ENCODE results near the gene NUMB. TPM values are rescaled to one million over a fixed set of nuclear protein-coding genes. Genes with fewer than 3 reads are reported as not detected.

The NUMB gene
- polyA plus RNA-seq, 1 donor from 2014 or later = 11.5 TPM

DNA sequence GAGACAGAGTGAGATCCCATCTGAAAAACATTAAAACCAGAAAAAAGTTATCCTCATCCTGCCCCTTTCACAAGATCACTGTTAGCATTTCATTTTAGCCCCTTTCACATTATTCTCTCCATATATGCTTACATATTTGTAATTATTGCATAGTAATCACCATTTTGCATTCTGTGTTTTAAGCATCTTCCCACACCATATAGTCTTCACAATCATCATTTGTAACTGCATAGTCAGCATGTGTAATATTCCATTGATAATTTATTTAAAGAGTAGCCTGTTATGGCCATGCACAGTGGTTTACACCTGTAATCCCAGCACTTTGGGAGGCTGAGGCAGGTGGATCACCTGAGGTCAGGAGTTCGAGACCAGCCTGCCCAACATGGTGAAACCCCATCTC, 209.2 kb downstream of the NUMB start:
- no peak overlapping the region for H3K4me2 ChIP-seq (ENCODE audit: low read length)
- no peaks in the 10 kb centered on the region for H3K79me2 ChIP-seq (replicated peaks; ENCODE audit: insufficient read depth, low read length)
- H3K4me3 ChIP-seq (ENCODE audit: low read length) = no peak overlapping the region
- no peaks in the 10 kb centered on the region for H3K27me3 ChIP-seq (ENCODE audit: insufficient read depth, low read depth, low read length)
- H3K9me3 ChIP-seq (ENCODE audit: low read length) = no peaks in the 10 kb centered on the region
- no peaks in the 10 kb centered on the region for H4K20me1 ChIP-seq (ENCODE audit: insufficient read depth)
- H3K9me2 ChIP-seq (ENCODE audit: insufficient read depth, low read length) = no peaks in the 10 kb centered on the region
- no peaks in the 10 kb centered on the region for H3K36me3 ChIP-seq (ENCODE audit: insufficient read depth, low read length)
- no peak overlapping the region for H3K9ac ChIP-seq (ENCODE audit: low read length)
- H3F3A ChIP-seq (ENCODE audit: insufficient read depth, low read length, poor library complexity, severe bottlenecking) = no peaks in the 10 kb centered on the region
- no peak for TF ChIP-seq SMC3 (conservative IDR thresholded peaks at IDR 0.05; ENCODE audit: poor library complexity)
- no peak for TF ChIP-seq MXI1 (conservative IDR thresholded peaks at IDR 0.05; ENCODE audit: poor library complexity, severe bottlenecking)
- TF ChIP-seq, protein P1, sequence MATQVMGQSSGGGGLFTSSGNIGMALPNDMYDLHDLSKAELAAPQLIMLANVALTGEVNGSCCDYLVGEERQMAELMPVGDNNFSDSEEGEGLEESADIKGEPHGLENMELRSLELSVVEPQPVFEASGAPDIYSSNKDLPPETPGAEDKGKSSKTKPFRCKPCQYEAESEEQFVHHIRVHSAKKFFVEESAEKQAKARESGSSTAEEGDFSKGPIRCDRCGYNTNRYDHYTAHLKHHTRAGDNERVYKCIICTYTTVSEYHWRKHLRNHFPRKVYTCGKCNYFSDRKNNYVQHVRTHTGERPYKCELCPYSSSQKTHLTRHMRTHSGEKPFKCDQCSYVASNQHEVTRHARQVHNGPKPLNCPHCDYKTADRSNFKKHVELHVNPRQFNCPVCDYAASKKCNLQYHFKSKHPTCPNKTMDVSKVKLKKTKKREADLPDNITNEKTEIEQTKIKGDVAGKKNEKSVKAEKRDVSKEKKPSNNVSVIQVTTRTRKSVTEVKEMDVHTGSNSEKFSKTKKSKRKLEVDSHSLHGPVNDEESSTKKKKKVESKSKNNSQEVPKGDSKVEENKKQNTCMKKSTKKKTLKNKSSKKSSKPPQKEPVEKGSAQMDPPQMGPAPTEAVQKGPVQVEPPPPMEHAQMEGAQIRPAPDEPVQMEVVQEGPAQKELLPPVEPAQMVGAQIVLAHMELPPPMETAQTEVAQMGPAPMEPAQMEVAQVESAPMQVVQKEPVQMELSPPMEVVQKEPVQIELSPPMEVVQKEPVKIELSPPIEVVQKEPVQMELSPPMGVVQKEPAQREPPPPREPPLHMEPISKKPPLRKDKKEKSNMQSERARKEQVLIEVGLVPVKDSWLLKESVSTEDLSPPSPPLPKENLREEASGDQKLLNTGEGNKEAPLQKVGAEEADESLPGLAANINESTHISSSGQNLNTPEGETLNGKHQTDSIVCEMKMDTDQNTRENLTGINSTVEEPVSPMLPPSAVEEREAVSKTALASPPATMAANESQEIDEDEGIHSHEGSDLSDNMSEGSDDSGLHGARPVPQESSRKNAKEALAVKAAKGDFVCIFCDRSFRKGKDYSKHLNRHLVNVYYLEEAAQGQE (IDR thresholded peaks at IDR 0.05; ENCODE audit: borderline replicate concordance) = no peak
- TF ChIP-seq RAD21 (conservative IDR thresholded peaks at IDR 0.05) = no peak
- TF ChIP-seq EZH2 (IDR thresholded peaks at IDR 0.05; ENCODE audit: borderline replicate concordance, insufficient read depth, low read length, poor library complexity, severe bottlenecking) = no peak
- TF ChIP-seq EP300 (conservative IDR thresholded peaks at IDR 0.05; ENCODE audit: poor library complexity, severe bottlenecking) = no peak
- TF ChIP-seq TAF1 (IDR thresholded peaks at IDR 0.05; ENCODE audit: low read depth) = no peak
- TF ChIP-seq, protein P2, sequence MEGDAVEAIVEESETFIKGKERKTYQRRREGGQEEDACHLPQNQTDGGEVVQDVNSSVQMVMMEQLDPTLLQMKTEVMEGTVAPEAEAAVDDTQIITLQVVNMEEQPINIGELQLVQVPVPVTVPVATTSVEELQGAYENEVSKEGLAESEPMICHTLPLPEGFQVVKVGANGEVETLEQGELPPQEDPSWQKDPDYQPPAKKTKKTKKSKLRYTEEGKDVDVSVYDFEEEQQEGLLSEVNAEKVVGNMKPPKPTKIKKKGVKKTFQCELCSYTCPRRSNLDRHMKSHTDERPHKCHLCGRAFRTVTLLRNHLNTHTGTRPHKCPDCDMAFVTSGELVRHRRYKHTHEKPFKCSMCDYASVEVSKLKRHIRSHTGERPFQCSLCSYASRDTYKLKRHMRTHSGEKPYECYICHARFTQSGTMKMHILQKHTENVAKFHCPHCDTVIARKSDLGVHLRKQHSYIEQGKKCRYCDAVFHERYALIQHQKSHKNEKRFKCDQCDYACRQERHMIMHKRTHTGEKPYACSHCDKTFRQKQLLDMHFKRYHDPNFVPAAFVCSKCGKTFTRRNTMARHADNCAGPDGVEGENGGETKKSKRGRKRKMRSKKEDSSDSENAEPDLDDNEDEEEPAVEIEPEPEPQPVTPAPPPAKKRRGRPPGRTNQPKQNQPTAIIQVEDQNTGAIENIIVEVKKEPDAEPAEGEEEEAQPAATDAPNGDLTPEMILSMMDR (IDR thresholded peaks at IDR 0.05; ENCODE audit: poor library complexity, severe bottlenecking) = no peak
- TF ChIP-seq POLR2AphosphoS5 (IDR thresholded peaks at IDR 0.05) = no peak
- no peak overlapping the region for H3K27ac ChIP-seq (ENCODE audit: low read length)
- no peak overlapping the region for H2AFZ ChIP-seq (ENCODE audit: low read depth, low read length)

DNA sequence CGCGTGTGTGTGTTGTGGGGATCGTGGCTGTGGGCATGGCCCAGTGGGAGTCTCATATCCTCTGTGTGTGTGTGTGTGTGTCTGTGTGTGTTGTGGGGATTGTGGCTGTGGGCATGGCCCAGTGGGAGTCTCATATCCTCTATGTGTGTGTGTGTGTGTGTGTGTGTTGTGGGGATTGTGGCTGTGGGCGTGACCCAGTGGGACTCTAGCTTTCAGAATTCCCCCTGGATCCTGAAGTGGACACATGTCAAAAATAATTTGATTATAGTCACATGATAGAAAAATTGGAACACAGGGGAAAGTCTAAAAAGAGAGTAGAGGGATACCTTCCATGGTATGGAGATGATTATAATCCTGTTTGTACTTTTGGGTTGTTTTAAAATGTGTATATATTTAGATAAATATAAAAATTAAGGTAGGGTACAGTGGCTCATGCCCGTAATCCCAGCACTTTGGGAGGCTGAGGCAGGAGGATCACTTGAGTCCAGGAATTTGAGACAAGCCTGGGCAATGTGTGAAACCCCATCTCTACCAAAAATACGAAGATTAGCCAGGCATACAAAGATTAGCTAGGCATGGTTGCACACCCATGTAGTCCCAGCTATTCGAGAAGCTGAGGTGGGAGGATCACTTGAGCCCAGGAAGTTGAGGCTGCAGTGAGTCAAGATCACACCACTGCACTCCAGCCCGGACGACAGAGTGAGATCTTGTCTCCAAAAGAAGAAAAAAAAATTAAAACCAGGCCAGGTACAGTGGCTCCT, 210.1 kb downstream of the NUMB start:
- Histone ChIP-seq H3K9me3 (ENCODE audit: low read length) (no peaks in the 10 kb centered on the region), H3K27me3 (ENCODE audit: insufficient read depth, low read depth, low read length) (no peaks in the 10 kb centered on the region), H3K36me3 (ENCODE audit: insufficient read depth, low read length) (no peaks in the 10 kb centered on the region), H3F3A (ENCODE audit: insufficient read depth, low read length, poor library complexity, severe bottlenecking) (no peaks in the 10 kb centered on the region), H4K20me1 (ENCODE audit: insufficient read depth) (no peaks in the 10 kb centered on the region), H3K9me2 (ENCODE audit: insufficient read depth, low read length) (no peaks in the 10 kb centered on the region), H3K9ac (ENCODE audit: low read length) (no peak overlapping the region), H3K79me2 (replicated peaks; ENCODE audit: insufficient read depth, low read length) (no peaks in the 10 kb centered on the region), H3K4me2 (ENCODE audit: low read length) (no peak overlapping the region), H2AFZ (ENCODE audit: low read depth, low read length) (no peak overlapping the region), H3K4me3 (ENCODE audit: low read length) (no peak overlapping the region), H3K27ac (ENCODE audit: low read length) (no peak overlapping the region)
- no peak for TF ChIP-seq MXI1 (conservative IDR thresholded peaks at IDR 0.05; ENCODE audit: poor library complexity, severe bottlenecking)
- TF ChIP-seq, protein P2 (IDR thresholded peaks at IDR 0.05; ENCODE audit: poor library complexity, severe bottlenecking) = no peak
- TF ChIP-seq EZH2 (IDR thresholded peaks at IDR 0.05; ENCODE audit: borderline replicate concordance, insufficient read depth, low read length, poor library complexity, severe bottlenecking) = no peak
- TF ChIP-seq EP300 (conservative IDR thresholded peaks at IDR 0.05; ENCODE audit: poor library complexity, severe bottlenecking) = no peak
